Naive thymus-derived CD4-positive, alpha-beta T cell (primary cell): ENCODE measurements around the gene SLC7A10. TPM values are rescaled to one million over a fixed set of nuclear protein-coding genes. Genes with fewer than 3 reads are reported as not detected.
A peak's percentile ranks its signal among the peaks of the same experiment; 100 is the strongest.
"Not testable (repeated sequence)": the region's sequence is repeated elsewhere in the genome, so short reads cannot be mapped to it uniquely, and the experiment has no call there.

Source experiments
- ATAC-seq: fragments of 150-1000 bp; cut with Tn5 transposase; 2 replicates; pipeline ENCODE4 v1.10.0; 2021; ENCODE audit warnings: mild to moderate bottlenecking, moderate library complexity
- CTCF ChIA-PET: fragments of 350-600 bp; sonication (Branson Sonifier 250); formaldehyde crosslinking; loops from one replicate; lab custom pipeline; 2021; ENCODE audit warnings: antibody characterized with exemption; lab: Charles Lee
- POLR2A ChIA-PET: fragments of 350-600 bp; sonication (Branson Sonifier 250); formaldehyde crosslinking; loops from one replicate; lab custom pipeline; 2021; ENCODE audit warnings: antibody characterized with exemption, inconsistent platforms; lab: Charles Lee
- DNase-seq, 9 donors: peaks; one replicate each; pipeline versions ENCODE4 v3.0.0 to v3.0.0-alpha.2; 2020 to 2022; ENCODE audit warnings: mixed read lengths in 1 of 9
- H3K27ac ChIP-seq: one replicate; pipeline ENCODE4 v1.7.0; 2013; ENCODE audit warnings: mild to moderate bottlenecking, low read depth, low read length, moderate library complexity
- H3K27me3 ChIP-seq, 2 donors: one replicate each; pipeline ENCODE4 v1.7.0; 2013; ENCODE audit warnings: low read length in 2 of 2, mild to moderate bottlenecking in 2 of 2, moderate library complexity in 2 of 2; ENCODE audit not compliant: control insufficient read depth in 2 of 2, insufficient read depth in 2 of 2
- H3K36me3 ChIP-seq, 3 experiments: 1 replicate in 2 of 3; 2 replicates in 1 of 3; pipeline ENCODE4 v1.7.0; 2013; ENCODE audit warnings: low read length in 3 of 3, mild to moderate bottlenecking in 3 of 3, moderate library complexity in 1 of 3; ENCODE audit not compliant: insufficient read depth in 3 of 3, control insufficient read depth in 2 of 3
- H3K4me1 ChIP-seq, 2 donors: one replicate each; pipeline ENCODE4 v1.7.0; 2013; ENCODE audit warnings: low read length in 2 of 2, mild to moderate bottlenecking in 2 of 2, moderate library complexity in 1 of 2; ENCODE audit not compliant: control insufficient read depth in 2 of 2, insufficient read depth in 2 of 2
- H3K4me3 ChIP-seq: 2 replicates; pipeline ENCODE4 v1.7.0; 2013; ENCODE audit warnings: mild to moderate bottlenecking, low read length
- H3K9me3 ChIP-seq, 3 experiments: 1 replicate in 2 of 3; 2 replicates in 1 of 3; pipeline ENCODE4 v1.7.0; 2013; ENCODE audit warnings: low read length in 3 of 3; ENCODE audit not compliant: control insufficient read depth in 2 of 3
- H3K27ac Mint-ChIP-seq, 9 donors: one replicate each; pipeline ENCODE4 v1.8.0; 2020 to 2022; ENCODE audit warnings: mixed read lengths in 9 of 9, mild to moderate bottlenecking in 8 of 9, moderate library complexity in 5 of 9, inconsistent platforms in 2 of 9
- H3K27me3 Mint-ChIP-seq, 5 donors: one replicate each; pipeline ENCODE4 v1.8.0; 2021 to 2022; ENCODE audit warnings: mixed read lengths in 5 of 5, mild to moderate bottlenecking in 1 of 5
- H3K36me3 Mint-ChIP-seq, 5 donors: one replicate each; pipeline ENCODE4 v1.8.0; 2020 to 2022; ENCODE audit warnings: mixed read lengths in 5 of 5, mild to moderate bottlenecking in 3 of 5, inconsistent platforms in 1 of 5
- H3K4me1 Mint-ChIP-seq, 7 donors: one replicate each; pipeline ENCODE4 v1.8.0; 2020 to 2022; ENCODE audit warnings: mixed read lengths in 7 of 7, mild to moderate bottlenecking in 3 of 7, inconsistent platforms in 1 of 7
- H3K4me3 Mint-ChIP-seq, 10 donors: one replicate each; pipeline ENCODE4 v1.8.0; 2020 to 2022; ENCODE audit warnings: mild to moderate bottlenecking in 10 of 10, mixed read lengths in 10 of 10, moderate library complexity in 6 of 10, inconsistent platforms in 2 of 10
- H3K9me3 Mint-ChIP-seq, 11 donors: one replicate each; pipeline ENCODE4 v1.8.0; 2020 to 2022; ENCODE audit warnings: mixed read lengths in 11 of 11, mild to moderate bottlenecking in 4 of 11, inconsistent platforms in 1 of 11, moderate library complexity in 1 of 11
- intact Hi-C, 2 donors: fragments of 100-400 bp; cut with micrococcal nuclease; formaldehyde crosslinking; loops; one replicate each; pipeline ENCODE4 v1.15.1; 2023
- polyA plus RNA-seq, 2 donors: library from polyadenylated mRNA; unstranded; fragments of 300-500 nt; fragmentation: Illumina TruSeq; gene quantifications; one replicate each; pipeline ENCODE4 v1.2.3, GENCODE V29; 2021
- total RNA-seq, 6 experiments: library from RNA in 5 of 6; stranded (reverse) in 5 of 6; gene quantifications; 1 replicate in 5 of 6; 2 replicates in 1 of 6; pipeline ENCODE4 v1.2.3 and lab custom pipeline; 2021 to 2026

Gene SLC7A10
- total and polyA plus RNA-seq, 7 experiments from 2014 or later = not detected

- Mint-ChIP-seq H3K9me3 (peaks cover 0 to 18% (median 8%) of the 10 kb centered on the region in 11 donors), H3K36me3 (peaks cover 5 to 27% (median 14%) of the 10 kb centered on the region in 5 donors), H3K4me1 (peaks cover 9 to 33% (median 24%) of the 10 kb centered on the region in 7 donors), H3K4me3 (no peak overlapping the region), H3K27ac (no peak overlapping the region), H3K27me3 (peaks cover 0 to 5% (median 0%) of the 10 kb centered on the region in 5 donors)
- Histone ChIP-seq H3K36me3 (peaks cover 0 to 5% (median 0%) of the 10 kb centered on the region in 3 experiments), H3K27ac (no peak overlapping the region), H3K27me3 (no peaks in the 10 kb centered on the region), H3K4me3 (no peak overlapping the region), H3K9me3 (no peaks in the 10 kb centered on the region), H3K4me1 (no peaks in the 10 kb centered on the region)
- POLR2A ChIA-PET = interaction anchor here (3.0 kb wide), 1 partner anchor 8 kb away, joined by 23 read pairs; no protein-coding TSS in a partner anchor
- ATAC-seq = no peak
- CTCF ChIA-PET = interaction anchor here (0.7 kb wide), 1 partner anchor 9 kb away, joined by 3 read pairs; no protein-coding TSS in a partner anchor
- no peak for DNase-seq
- intact Hi-C loops = no loop called here
These were observed 57.1 kb downstream of the SLC7A10 start for GRCh38 chr19:33168528-33168927.

- Mint-ChIP-seq H3K4me3 (no peak overlapping the region), H3K27ac (no peak overlapping the region), H3K4me1 (peaks cover 7 to 27% (median 15%) of the 10 kb centered on the region in 7 donors), H3K27me3 (peaks cover 0 to 5% (median 0%) of the 10 kb centered on the region in 5 donors), H3K9me3 (peaks cover 0 to 18% (median 8%) of the 10 kb centered on the region in 11 donors), H3K36me3 (peaks cover 4 to 24% (median 12%) of the 10 kb centered on the region in 5 donors)
- Histone ChIP-seq H3K9me3 (no peaks in the 10 kb centered on the region), H3K4me3 (no peak overlapping the region), H3K27ac (no peak overlapping the region), H3K4me1 (no peaks in the 10 kb centered on the region), H3K36me3 (peaks cover 0 to 5% (median 0%) of the 10 kb centered on the region in 3 experiments), H3K27me3 (no peaks in the 10 kb centered on the region)
- ChIA-PET CTCF (no interaction called here), POLR2A (interaction anchor here (3.0 kb wide), 1 partner anchor 9 kb away, joined by 23 read pairs; no protein-coding TSS in a partner anchor)
- intact Hi-C loops = no loop called here
- ATAC-seq (no peak), DNase-seq (no peak)
These were observed 58.2 kb downstream of the SLC7A10 start for GRCh38 chr19:33167438-33167837.

GRCh38 chr19:33166037-33166436 is 59.6 kb downstream of the SLC7A10 start:
- H3K27ac Mint-ChIP-seq, intact Hi-C loops, H3K27me3 Mint-ChIP-seq, H3K4me1 ChIP-seq, H3K9me3 ChIP-seq, H3K4me3 Mint-ChIP-seq, H3K36me3 ChIP-seq, H3K27ac ChIP-seq, CTCF ChIA-PET, DNase-seq, H3K27me3 ChIP-seq, H3K4me3 ChIP-seq, ATAC-seq: not testable (repeated sequence)
- H3K4me1 Mint-ChIP-seq = peaks cover 10 to 27% (median 18%) of the 10 kb centered on the region in 7 donors
- H3K36me3 Mint-ChIP-seq = peaks cover 0 to 22% (median 8%) of the 10 kb centered on the region in 5 donors
- POLR2A ChIA-PET = interaction anchor here (3.0 kb wide), 1 partner anchor 10 kb away, joined by 23 read pairs; no protein-coding TSS in a partner anchor
- H3K9me3 Mint-ChIP-seq = peaks cover 0 to 18% (median 8%) of the 10 kb centered on the region in 11 donors

- Histone ChIP-seq H3K27me3 (no peaks in the 10 kb centered on the region), H3K27ac (no peak overlapping the region), H3K36me3 (no peaks in the 10 kb centered on the region), H3K9me3 (no peaks in the 10 kb centered on the region), H3K4me1 (peaks cover 17 to 20% of the 10 kb centered on the region in 2 donors), H3K4me3 (no peak overlapping the region)
- H3K4me3 Mint-ChIP-seq = no peak overlapping the region
- no peak overlapping the region for H3K27ac Mint-ChIP-seq
- ChIA-PET POLR2A (interaction anchor here (5.4 kb wide), 1 partner anchor 14 kb away, joined by 75 read pairs; no protein-coding TSS in a partner anchor), CTCF (no interaction called here)
- H3K27me3 Mint-ChIP-seq = peaks cover 0 to 3% (median 0%) of the 10 kb centered on the region in 5 donors
- intact Hi-C loops = no loop called here
- ATAC-seq (no peak), DNase-seq (no peak)
- peaks cover 0 to 12% (median 4%) of the 10 kb centered on the region in 11 donors for H3K9me3 Mint-ChIP-seq
- H3K4me1 Mint-ChIP-seq = peaks cover 25 to 39% (median 32%) of the 10 kb centered on the region in 7 donors
- peaks cover 0 to 13% (median 4%) of the 10 kb centered on the region in 5 donors for H3K36me3 Mint-ChIP-seq
These were observed 62.2 kb downstream of the SLC7A10 start for GRCh38 chr19:33163481-33163880.

GRCh38 chr19:33161201-33161600 is 64.4 kb downstream of the SLC7A10 start:
- H3K27ac Mint-ChIP-seq = peak overlapping the region in 8 of 9 donors; percentile 43 to 95 (median 88)
- Histone ChIP-seq H3K27ac (no peak overlapping the region), H3K4me3 (no peak overlapping the region), H3K27me3 (no peaks in the 10 kb centered on the region), H3K9me3 (no peaks in the 10 kb centered on the region), H3K36me3 (no peaks in the 10 kb centered on the region), H3K4me1 (peaks cover 26% of the 10 kb centered on the region in 2 donors)
- peak overlapping the region in 7 of 10 donors; percentile 13 to 74 (median 63) for H3K4me3 Mint-ChIP-seq
- CTCF ChIA-PET = interaction anchor here (0.6 to 3.5 kb wide), 6 partner anchors 15 to 213 kb away, joined by 3 to 15 read pairs (median 6); no protein-coding TSS in a partner anchor
- peaks cover 0 to 5% (median 4%) of the 10 kb centered on the region in 5 donors for H3K36me3 Mint-ChIP-seq
- intact Hi-C loops = no loop called here
- H3K4me1 Mint-ChIP-seq = peaks cover 31 to 44% (median 40%) of the 10 kb centered on the region in 7 donors
- POLR2A ChIA-PET = interaction anchor here (0.8 to 5.4 kb wide), 5 partner anchors 9 to 1198 kb away, joined by 3 to 75 read pairs (median 4); partner anchors contain the start of gene CEBPG
- H3K27me3 Mint-ChIP-seq = no peaks in the 10 kb centered on the region
- peaks cover 0 to 2% (median 0%) of the 10 kb centered on the region in 11 donors for H3K9me3 Mint-ChIP-seq
- ATAC-seq (no peak), DNase-seq (no peak)

GRCh38 chr19:33159893-33160292 is 65.8 kb downstream of the SLC7A10 start:
- no peaks in the 10 kb centered on the region for H3K27me3 ChIP-seq
- Mint-ChIP-seq H3K27ac (peak overlapping the region; percentile 7 to 95 (median 87)), H3K36me3 (peaks cover 0 to 5% (median 4%) of the 10 kb centered on the region in 5 donors), H3K4me1 (peaks cover 31 to 44% (median 39%) of the 10 kb centered on the region in 7 donors), H3K9me3 (peaks cover 0 to 2% (median 0%) of the 10 kb centered on the region in 11 donors), H3K27me3 (no peaks in the 10 kb centered on the region), H3K4me3 (peak overlapping the region in 7 of 10 donors; percentile 12 to 77 (median 69))
- ChIA-PET CTCF (interaction anchor here (0.8 to 3.5 kb wide), 5 partner anchors 13 to 35 kb away, joined by 3 to 15 read pairs (median 5); no protein-coding TSS in a partner anchor), POLR2A (interaction anchor here (0.6 to 5.4 kb wide), 4 partner anchors 13 to 1011 kb away, joined by 3 to 75 read pairs (median 4); no protein-coding TSS in a partner anchor)
- peaks cover 26% of the 10 kb centered on the region in 2 donors for H3K4me1 ChIP-seq
- no peak for ATAC-seq
- intact Hi-C loops = loop anchor here (1.0 kb wide), 1 partner anchor 17 kb away; no protein-coding TSS in a partner anchor
- H3K9me3 ChIP-seq = no peaks in the 10 kb centered on the region
- H3K27ac ChIP-seq = peak overlapping the region; percentile 40
- H3K4me3 ChIP-seq = no peak overlapping the region
- no peaks in the 10 kb centered on the region for H3K36me3 ChIP-seq
- no peak for DNase-seq
